Measurements from ENCODE around the gene SHC4. TPM values are rescaled to one million over a fixed set of nuclear protein-coding genes. Genes with fewer than 3 reads are reported as not detected.

SHC4 gene
- total and polyA plus RNA-seq, 2 experiments from 2014 or later, result 0.43 to 0.45 TPM

DNA sequence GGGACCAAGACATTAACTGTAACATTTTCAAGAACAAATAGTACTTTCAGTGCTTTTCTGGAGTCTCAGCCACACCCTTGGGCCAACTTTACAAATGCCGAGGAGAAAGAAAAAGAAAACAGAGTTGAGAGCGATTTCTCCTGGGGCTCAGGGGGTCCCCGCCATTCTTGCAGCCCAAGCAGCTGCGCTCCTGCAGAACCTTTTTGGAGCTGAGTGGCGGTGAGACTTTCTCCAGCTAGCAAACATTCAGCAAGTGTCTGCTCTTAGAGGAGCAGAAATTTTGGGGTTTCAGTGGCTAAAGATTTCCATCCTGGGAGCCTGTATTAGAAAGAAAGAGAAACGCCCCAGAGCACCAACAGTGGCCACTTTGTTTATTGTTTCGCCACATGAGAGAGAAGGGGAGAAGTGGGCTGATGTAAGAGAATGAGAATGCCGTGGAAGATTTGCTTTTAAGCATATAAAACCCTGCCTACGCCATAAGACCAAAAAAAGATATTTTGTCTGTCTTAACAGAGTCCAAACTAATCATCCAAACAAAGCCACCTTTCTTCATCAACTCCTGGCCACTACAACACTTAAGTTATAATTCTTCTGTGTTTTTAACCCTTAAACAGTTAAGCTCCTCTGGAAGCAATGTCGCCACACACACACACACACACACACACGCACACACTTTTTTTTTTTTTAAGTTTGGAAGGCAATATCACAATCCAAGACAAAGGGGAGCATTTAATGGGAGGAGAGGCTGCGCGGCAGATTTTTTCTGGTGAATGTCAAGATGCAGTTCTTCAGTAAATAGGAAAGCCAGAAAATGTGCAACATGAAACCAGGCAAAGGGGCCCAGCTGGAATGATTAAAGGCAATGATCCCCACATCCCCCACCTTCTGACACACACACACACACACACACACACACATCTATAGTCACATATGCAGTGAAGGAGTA, 66.6 kb downstream of the SHC4 start:
- in situ Hi-C loops (cut with MboI), result no loop called here
- H3K4me2 ChIP-seq (ENCODE audit: unreplicated experiment), result peak overlapping the region; percentile 80

DNA sequence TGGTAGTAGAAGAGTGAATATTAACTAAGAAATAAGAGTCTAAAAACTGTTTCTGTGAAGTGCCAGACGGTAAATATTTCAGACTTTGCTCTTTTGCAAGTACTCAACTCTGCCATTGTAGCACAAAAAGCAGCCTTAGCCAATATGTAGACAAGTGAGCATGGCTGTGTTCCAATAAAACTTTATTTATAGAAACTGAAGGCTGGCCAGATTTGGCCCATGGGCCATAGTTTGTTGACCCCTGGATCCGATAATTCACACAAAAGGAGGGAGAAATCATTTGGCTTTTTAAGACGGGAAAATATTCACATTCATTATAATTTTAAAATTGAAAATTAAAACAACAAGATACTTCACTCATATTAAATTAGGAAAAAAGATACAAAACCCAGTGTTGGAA, 70.4 kb downstream of the SHC4 start:
- no peak for DNase-seq
- H3K9me2 ChIP-seq (ENCODE audit: insufficient read depth), result no peaks in the 10 kb centered on the region
- no peak overlapping the region for H3K4me3 ChIP-seq
- in situ Hi-C loops (cut with MboI), result no loop called here
- 91 to 93% methylated on average over 3 of the region's 3 CpGs for WGBS, 2 experiments (ENCODE audit: low coverage in 1 of 2, low lambda C conversion rate in 2 of 2, missing lambda C conversion rate in 2 of 2)
- no peak overlapping the region for H3K27ac ChIP-seq
- no peaks in the 10 kb centered on the region for H3K9me3 ChIP-seq (ENCODE audit: low read depth)
- no peaks in the 10 kb centered on the region for H3K79me2 ChIP-seq (ENCODE audit: insufficient read depth)
- no peaks in the 10 kb centered on the region for H3K27me3 ChIP-seq (replicated peaks; ENCODE audit: insufficient read depth)
- H3K4me2 ChIP-seq (ENCODE audit: unreplicated experiment), result no peak overlapping the region
- peaks cover 32% of the 10 kb centered on the region for H3F3A ChIP-seq (ENCODE audit: insufficient read depth)
- H2AFZ ChIP-seq, result no peak overlapping the region
- TF ChIP-seq EZH2 (IDR thresholded peaks at IDR 0.05; ENCODE audit: insufficient read depth, poor library complexity, severe bottlenecking) (no peak), EZH2phosphoT487 (IDR thresholded peaks at IDR 0.05; ENCODE audit: insufficient read depth, low read depth) (no peak)
- H3K36me3 ChIP-seq (ENCODE audit: low read depth), result no peaks in the 10 kb centered on the region
- no peaks in the 10 kb centered on the region for H4K20me1 ChIP-seq (ENCODE audit: insufficient read depth)
- peaks cover 28% of the 10 kb centered on the region for H3K4me1 ChIP-seq (ENCODE audit: insufficient read depth)
- H3K9ac ChIP-seq, result no peak overlapping the region

More for the DNA sequence above, 66.6 kb downstream of the SHC4 start:
- no peaks in the 10 kb centered on the region for H3K36me3 ChIP-seq (ENCODE audit: low read depth)
- H3K9ac ChIP-seq, result peak overlapping the region; percentile 76
- no peaks in the 10 kb centered on the region for H3K9me2 ChIP-seq (ENCODE audit: insufficient read depth)
- no peaks in the 10 kb centered on the region for H4K20me1 ChIP-seq (ENCODE audit: insufficient read depth)
- peak overlapping the region; percentile 63 for H3K27ac ChIP-seq
- WGBS, 2 experiments (ENCODE audit: low coverage in 1 of 2, low lambda C conversion rate in 2 of 2, missing lambda C conversion rate in 2 of 2), result 3 to 4% methylated on average over 13 of the region's 13 CpGs
- peaks cover 14% of the 10 kb centered on the region for H3K4me1 ChIP-seq (ENCODE audit: insufficient read depth)
- H3K27me3 ChIP-seq (replicated peaks; ENCODE audit: insufficient read depth), result no peaks in the 10 kb centered on the region
- H3F3A ChIP-seq (ENCODE audit: insufficient read depth), result peaks cover 9% of the 10 kb centered on the region; the same call in 1 of the 2 replicates
- no peaks in the 10 kb centered on the region for H3K9me3 ChIP-seq (ENCODE audit: low read depth)
- DNase-seq, result peak; percentile 85
- H2AFZ ChIP-seq, result peak overlapping the region; percentile 91
- H3K4me3 ChIP-seq, result peak overlapping the region; percentile 67
- H3K79me2 ChIP-seq (ENCODE audit: insufficient read depth), result no peaks in the 10 kb centered on the region
- TF ChIP-seq EZH2phosphoT487 (IDR thresholded peaks at IDR 0.05; ENCODE audit: insufficient read depth, low read depth) (no peak), EZH2 (IDR thresholded peaks at IDR 0.05; ENCODE audit: insufficient read depth, poor library complexity, severe bottlenecking) (no peak)

- no peaks in the 10 kb centered on the region for H3K36me3 ChIP-seq (ENCODE audit: low read depth)
- H3K9me3 ChIP-seq (ENCODE audit: low read depth), result no peaks in the 10 kb centered on the region
- no peak for DNase-seq
- H3K4me1 ChIP-seq (ENCODE audit: insufficient read depth), result peaks cover 28% of the 10 kb centered on the region
- no peak for TF ChIP-seq EZH2 (IDR thresholded peaks at IDR 0.05; ENCODE audit: insufficient read depth, poor library complexity, severe bottlenecking)
- no peak for TF ChIP-seq EZH2phosphoT487 (IDR thresholded peaks at IDR 0.05; ENCODE audit: insufficient read depth, low read depth)
- WGBS, 2 experiments (ENCODE audit: low coverage in 1 of 2, low lambda C conversion rate in 2 of 2, missing lambda C conversion rate in 2 of 2), result 79 to 80% methylated on average over 6 of the region's 6 CpGs
- H3K27ac ChIP-seq, result no peak overlapping the region
- no peak overlapping the region for H3K9ac ChIP-seq
- no peaks in the 10 kb centered on the region for H3K27me3 ChIP-seq (replicated peaks; ENCODE audit: insufficient read depth)
- in situ Hi-C loops (cut with MboI), result no loop called here
- H3K79me2 ChIP-seq (ENCODE audit: insufficient read depth), result no peaks in the 10 kb centered on the region
- H3K4me3 ChIP-seq, result no peak overlapping the region
- H3F3A ChIP-seq (ENCODE audit: insufficient read depth), result peaks cover 31% of the 10 kb centered on the region
- H4K20me1 ChIP-seq (ENCODE audit: insufficient read depth), result no peaks in the 10 kb centered on the region
- peak overlapping the region; percentile 16; the same call in 1 of the 2 replicates for H2AFZ ChIP-seq
- no peak overlapping the region for H3K4me2 ChIP-seq (ENCODE audit: unreplicated experiment)
- no peaks in the 10 kb centered on the region for H3K9me2 ChIP-seq (ENCODE audit: insufficient read depth)
Measured at GRCh38 chr15:48891232-48891765, 72.4 kb downstream of the SHC4 start.

DNA sequence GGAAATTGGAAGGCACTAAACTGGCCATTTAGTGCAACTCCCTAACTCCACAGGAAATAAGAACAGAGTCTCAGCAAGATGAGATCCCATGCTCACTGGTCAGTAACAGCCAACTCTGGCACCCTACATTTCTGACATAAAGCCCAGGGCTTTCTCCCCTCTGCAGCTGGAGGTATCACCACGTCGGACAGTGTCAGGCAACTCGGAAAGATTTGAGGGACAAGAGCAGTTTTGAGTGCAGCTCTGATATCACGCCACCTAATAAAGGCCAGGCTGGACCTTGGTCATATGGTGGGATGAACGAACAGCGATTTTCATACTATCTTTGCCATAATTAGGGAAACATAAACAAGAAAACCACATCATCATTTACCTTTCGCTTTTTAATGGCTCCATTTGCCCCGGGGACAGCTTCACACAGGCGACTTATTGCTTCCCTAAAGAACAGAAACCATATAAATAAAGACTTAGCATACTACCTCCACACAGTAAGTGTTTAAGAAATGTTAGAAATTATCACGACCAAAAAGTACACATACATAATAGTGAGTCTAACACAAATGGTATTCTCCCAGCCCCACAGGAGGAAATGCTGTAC, 73.2 kb downstream of the SHC4 start:
- 87 to 89% methylated on average over 10 of the region's 10 CpGs for WGBS, 2 experiments (ENCODE audit: low coverage in 1 of 2, low lambda C conversion rate in 2 of 2, missing lambda C conversion rate in 2 of 2)
- DNase-seq, result no peak
- Histone ChIP-seq H3K36me3 (ENCODE audit: low read depth) (no peaks in the 10 kb centered on the region), H3K4me1 (ENCODE audit: insufficient read depth) (peaks cover 28% of the 10 kb centered on the region), H3K9me3 (ENCODE audit: low read depth) (no peaks in the 10 kb centered on the region), H3K27me3 (replicated peaks; ENCODE audit: insufficient read depth) (no peaks in the 10 kb centered on the region), H3K9ac (no peak overlapping the region), H3K4me3 (no peak overlapping the region), H3K9me2 (ENCODE audit: insufficient read depth) (no peaks in the 10 kb centered on the region), H3F3A (ENCODE audit: insufficient read depth) (peaks cover 31% of the 10 kb centered on the region), H3K27ac (no peak overlapping the region), H3K79me2 (ENCODE audit: insufficient read depth) (no peaks in the 10 kb centered on the region), H4K20me1 (ENCODE audit: insufficient read depth) (no peaks in the 10 kb centered on the region), H3K4me2 (ENCODE audit: unreplicated experiment) (no peak overlapping the region), H2AFZ (peak overlapping the region; percentile 16; the same call in 1 of the 2 replicates)
- TF ChIP-seq EZH2 (IDR thresholded peaks at IDR 0.05; ENCODE audit: insufficient read depth, poor library complexity, severe bottlenecking) (no peak), EZH2phosphoT487 (IDR thresholded peaks at IDR 0.05; ENCODE audit: insufficient read depth, low read depth) (no peak)
- in situ Hi-C loops (cut with MboI), result no loop called here

All from GM23248 (cell line).